GM19025 (cell line): ENCODE measurements around the gene EFNB2.
A peak's percentile ranks its signal among the peaks of the same experiment; 100 is the strongest.

Experiments used
- ATAC-seq: cut with Tn5 transposase; IDR thresholded peaks from one replicate; pipeline ENCODE4 v1.9.1; 2021; ENCODE audit warnings: mild to moderate bottlenecking, low read depth, moderate library complexity; ENCODE audit not compliant: unreplicated experiment

EFNB2 gene

GRCh38 chr13:106526738-106527444, 8.6 kb downstream of the EFNB2 start:
- no peak for ATAC-seq

- no peak for ATAC-seq
Observed at GRCh38 chr13:106525865-106526264, 9.6 kb downstream of the EFNB2 start.

GRCh38 chr13:106524108-106524507, 11.4 kb downstream of the EFNB2 start:
- no peak for ATAC-seq

- no peak for ATAC-seq
Observed at GRCh38 chr13:106523576-106523975, 11.9 kb downstream of the EFNB2 start.

- ATAC-seq = no peak
Observed at GRCh38 chr13:106522898-106523525, 12.4 kb downstream of the EFNB2 start.

GRCh38 chr13:106522112-106522705, 13.3 kb downstream of the EFNB2 start:
- ATAC-seq = no peak

GRCh38 chr13:106521095-106521799, 14.2 kb downstream of the EFNB2 start:
- no peak for ATAC-seq

GRCh38 chr13:106520251-106521054, 15.0 kb downstream of the EFNB2 start:
- no peak for ATAC-seq

GRCh38 chr13:106518512-106518911, 16.9 kb downstream of the EFNB2 start:
- no peak for ATAC-seq

GRCh38 chr13:106517109-106517847, 18.2 kb downstream of the EFNB2 start:
- ATAC-seq = no peak

GRCh38 chr13:106515635-106516254, 19.7 kb downstream of the EFNB2 start:
- no peak for ATAC-seq

GRCh38 chr13:106514928-106515634, 20.4 kb downstream of the EFNB2 start:
- ATAC-seq = no peak

- no peak for ATAC-seq
Observed at GRCh38 chr13:106513025-106513983, 22.2 kb downstream of the EFNB2 start.

- peak; percentile 77 for ATAC-seq
Observed at GRCh38 chr13:106507560-106508274, 27.7 kb downstream of the EFNB2 start.

GRCh38 chr13:106506286-106506685, 29.2 kb downstream of the EFNB2 start:
- no peak for ATAC-seq

- ATAC-seq = no peak
Observed at GRCh38 chr13:106505732-106506131, 29.7 kb downstream of the EFNB2 start.

GRCh38 chr13:106505295-106505694, 30.2 kb downstream of the EFNB2 start:
- no peak for ATAC-seq
